NCI-H345 treated with DMSO at 0.1 percent for 48 hours (cell line): ENCODE measurements around the gene ANKLE2.

Experiments used
- DNase-seq: peaks from one replicate; lab custom pipeline; 2025; ENCODE audit not compliant: unreplicated experiment; lab: John Stamatoyannopoulos, UW

Gene ANKLE2

GRCh38 chr12:132747896-132748295, 13.7 kb downstream of the ANKLE2 start:
- no peak for DNase-seq

- DNase-seq, result no peak
Measured at GRCh38 chr12:132747395-132747794, 14.2 kb downstream of the ANKLE2 start.

- DNase-seq, result no peak
Measured at GRCh38 chr12:132746613-132747012, 15.0 kb downstream of the ANKLE2 start.

- DNase-seq, result no peak
Measured at GRCh38 chr12:132743831-132744230, 17.8 kb downstream of the ANKLE2 start.

GRCh38 chr12:132741620-132742019, 20.0 kb downstream of the ANKLE2 start:
- DNase-seq, result no peak

GRCh38 chr12:132740652-132741051, 21.0 kb downstream of the ANKLE2 start:
- DNase-seq, result no peak

- no peak for DNase-seq
Measured at GRCh38 chr12:132740313-132740646, 21.4 kb downstream of the ANKLE2 start.

- no peak for DNase-seq
Measured at GRCh38 chr12:132739600-132740312, 21.9 kb downstream of the ANKLE2 start.

- no peak for DNase-seq
Measured at GRCh38 chr12:132736913-132737312, 24.7 kb downstream of the ANKLE2 start.

GRCh38 chr12:132736378-132736777, 25.3 kb downstream of the ANKLE2 start:
- DNase-seq, result no peak

- DNase-seq, result no peak
Measured at GRCh38 chr12:132735496-132735895, 26.1 kb downstream of the ANKLE2 start.

- DNase-seq, result no peak
Measured at GRCh38 chr12:132734206-132734605, 27.4 kb downstream of the ANKLE2 start.

- DNase-seq, result no peak
Measured at GRCh38 chr12:132731574-132731973, 30.1 kb downstream of the ANKLE2 start.

- DNase-seq, result no peak
Measured at GRCh38 chr12:132730353-132730752, 31.3 kb downstream of the ANKLE2 start.

GRCh38 chr12:132729541-132730320, 31.9 kb downstream of the ANKLE2 start:
- no peak for DNase-seq

GRCh38 chr12:132728502-132728901, 33.1 kb downstream of the ANKLE2 start:
- DNase-seq, result no peak

- DNase-seq, result no peak
Measured at GRCh38 chr12:132727091-132727794, 34.4 kb downstream of the ANKLE2 start.

GRCh38 chr12:132726386-132726785, 35.2 kb downstream of the ANKLE2 start:
- DNase-seq, result no peak

- DNase-seq, result no peak
Measured at GRCh38 chr12:132724506-132725241, 37.0 kb downstream of the ANKLE2 start.

- no peak for DNase-seq
Measured at GRCh38 chr12:132723764-132724140, 37.9 kb downstream of the ANKLE2 start.

- DNase-seq, result no peak
Measured at GRCh38 chr12:132723015-132723763, 38.4 kb downstream of the ANKLE2 start.
